HEK293 (cell line): ENCODE results near the gene DMD.

ENCODE experiments used
- CTCF ChIP-seq: fragments of 450-650 bp; formaldehyde crosslinking; IDR thresholded peaks from 2 replicates; pipeline ENCODE4 v1.5.1; 2016; ENCODE audit warnings: missing biosample characterization, missing genetic modification characterization
- MZF1 ChIP-seq: fragments of 450-650 bp; formaldehyde crosslinking; IDR thresholded peaks from 2 replicates; pipeline ENCODE4 v1.5.1; 2017; ENCODE audit warnings: missing biosample characterization, missing genetic modification characterization, borderline replicate concordance
- YY1 ChIP-seq: fragments of 450-650 bp; formaldehyde crosslinking; IDR thresholded peaks from 2 replicates; pipeline ENCODE4 v1.5.1; 2018; ENCODE audit warnings: missing biosample characterization, missing genetic modification characterization
- ZBTB49 ChIP-seq: fragments of 450-650 bp; formaldehyde crosslinking; IDR thresholded peaks from 2 replicates; pipeline ENCODE4 v1.5.1; 2016; ENCODE audit warnings: missing biosample characterization, missing genetic modification characterization, low read depth
- ZFP41 ChIP-seq: fragments of 450-650 bp; formaldehyde crosslinking; IDR thresholded peaks from 2 replicates; pipeline ENCODE4 v1.5.1; 2016; ENCODE audit warnings: missing biosample characterization, missing genetic modification characterization, borderline replicate concordance
- ZNF10 ChIP-seq: fragments of 450-650 bp; formaldehyde crosslinking; IDR thresholded peaks from 2 replicates; pipeline ENCODE4 v1.5.1; 2017; ENCODE audit warnings: missing biosample characterization, missing genetic modification characterization
- ZNF174 ChIP-seq: fragments of 450-650 bp; formaldehyde crosslinking; IDR thresholded peaks from 2 replicates; pipeline ENCODE4 v1.5.0; 2017; ENCODE audit warnings: missing biosample characterization, mild to moderate bottlenecking, missing genetic modification characterization
- ZNF248 ChIP-seq: fragments of 450-650 bp; formaldehyde crosslinking; IDR thresholded peaks from 2 replicates; pipeline ENCODE4 v1.5.1; 2017; ENCODE audit warnings: missing biosample characterization, missing genetic modification characterization
- ZNF274 ChIP-seq, 2 experiments: fragments of 200-500 bp in 1 of 2; fragments of 450-650 bp in 1 of 2; sonication (Bioruptor generic) in 1 of 2; formaldehyde crosslinking in 1 of 2; IDR thresholded peaks; 2 replicates each; pipeline versions ENCODE4 v1.5.1 to v1.6.1; 2014 to 2016; ENCODE audit warnings: borderline replicate concordance in 1 of 2, inconsistent platforms in 1 of 2, low read length in 1 of 2, missing biosample characterization in 1 of 2, missing genetic modification characterization in 1 of 2
- ZNF707 ChIP-seq: fragments of 450-650 bp; formaldehyde crosslinking; IDR thresholded peaks from 2 replicates; pipeline ENCODE4 v1.5.1; 2016; ENCODE audit warnings: missing biosample characterization, missing genetic modification characterization
- TF ChIP-seq, protein P1 (sequence below): fragments of 450-650 bp; formaldehyde crosslinking; IDR thresholded peaks from 2 replicates; pipeline ENCODE4 v1.5.1; 2016; ENCODE audit warnings: missing biosample characterization, missing genetic modification characterization
- TF ChIP-seq, protein P2 (sequence below): fragments of 450-650 bp; formaldehyde crosslinking; IDR thresholded peaks from 2 replicates; pipeline ENCODE4 v1.5.1; 2016; ENCODE audit warnings: missing biosample characterization, missing genetic modification characterization
- TF ChIP-seq, protein P3 (sequence below): fragments of 450-650 bp; formaldehyde crosslinking; IDR thresholded peaks from 2 replicates; pipeline ENCODE4 v1.5.1; 2016; ENCODE audit warnings: missing biosample characterization, missing genetic modification characterization
- TF ChIP-seq, protein P4 (sequence below): fragments of 450-650 bp; formaldehyde crosslinking; IDR thresholded peaks from 2 replicates; pipeline ENCODE4 v1.5.1; 2016; ENCODE audit warnings: missing biosample characterization, missing genetic modification characterization

GRCh38 chrX:31336419-31336818 is 1874.9 kb downstream of the DMD start:
- TF ChIP-seq, protein P1, sequence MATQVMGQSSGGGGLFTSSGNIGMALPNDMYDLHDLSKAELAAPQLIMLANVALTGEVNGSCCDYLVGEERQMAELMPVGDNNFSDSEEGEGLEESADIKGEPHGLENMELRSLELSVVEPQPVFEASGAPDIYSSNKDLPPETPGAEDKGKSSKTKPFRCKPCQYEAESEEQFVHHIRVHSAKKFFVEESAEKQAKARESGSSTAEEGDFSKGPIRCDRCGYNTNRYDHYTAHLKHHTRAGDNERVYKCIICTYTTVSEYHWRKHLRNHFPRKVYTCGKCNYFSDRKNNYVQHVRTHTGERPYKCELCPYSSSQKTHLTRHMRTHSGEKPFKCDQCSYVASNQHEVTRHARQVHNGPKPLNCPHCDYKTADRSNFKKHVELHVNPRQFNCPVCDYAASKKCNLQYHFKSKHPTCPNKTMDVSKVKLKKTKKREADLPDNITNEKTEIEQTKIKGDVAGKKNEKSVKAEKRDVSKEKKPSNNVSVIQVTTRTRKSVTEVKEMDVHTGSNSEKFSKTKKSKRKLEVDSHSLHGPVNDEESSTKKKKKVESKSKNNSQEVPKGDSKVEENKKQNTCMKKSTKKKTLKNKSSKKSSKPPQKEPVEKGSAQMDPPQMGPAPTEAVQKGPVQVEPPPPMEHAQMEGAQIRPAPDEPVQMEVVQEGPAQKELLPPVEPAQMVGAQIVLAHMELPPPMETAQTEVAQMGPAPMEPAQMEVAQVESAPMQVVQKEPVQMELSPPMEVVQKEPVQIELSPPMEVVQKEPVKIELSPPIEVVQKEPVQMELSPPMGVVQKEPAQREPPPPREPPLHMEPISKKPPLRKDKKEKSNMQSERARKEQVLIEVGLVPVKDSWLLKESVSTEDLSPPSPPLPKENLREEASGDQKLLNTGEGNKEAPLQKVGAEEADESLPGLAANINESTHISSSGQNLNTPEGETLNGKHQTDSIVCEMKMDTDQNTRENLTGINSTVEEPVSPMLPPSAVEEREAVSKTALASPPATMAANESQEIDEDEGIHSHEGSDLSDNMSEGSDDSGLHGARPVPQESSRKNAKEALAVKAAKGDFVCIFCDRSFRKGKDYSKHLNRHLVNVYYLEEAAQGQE, result no peak
- no peak for TF ChIP-seq ZNF174 (tag by site-specific recombination)
- TF ChIP-seq CTCF (tag by site-specific recombination), result no peak
- TF ChIP-seq ZNF707 (tag by site-specific recombination), result no peak
- no peak for TF ChIP-seq YY1 (tag by site-specific recombination)
- TF ChIP-seq, protein P2, sequence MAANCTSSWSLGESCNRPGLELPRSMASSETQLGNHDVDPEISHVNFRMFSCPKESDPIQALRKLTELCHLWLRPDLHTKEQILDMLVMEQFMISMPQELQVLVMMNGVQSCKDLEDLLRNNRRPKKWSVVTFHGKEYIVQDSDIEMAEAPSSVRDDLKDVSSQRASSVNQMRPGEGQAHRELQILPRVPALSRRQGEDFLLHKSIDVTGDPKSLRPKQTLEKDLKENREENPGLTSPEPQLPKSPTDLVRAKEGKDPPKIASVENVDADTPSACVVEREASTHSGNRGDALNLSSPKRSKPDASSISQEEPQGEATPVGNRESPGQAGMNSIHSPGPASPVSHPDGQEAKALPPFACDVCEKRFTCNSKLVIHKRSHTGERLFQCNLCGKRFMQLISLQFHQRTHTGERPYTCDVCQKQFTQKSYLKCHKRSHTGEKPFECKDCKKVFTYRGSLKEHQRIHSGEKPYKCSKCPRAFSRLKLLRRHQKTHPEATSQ (tag by site-specific recombination), result no peak
- TF ChIP-seq ZNF10 (tag by site-specific recombination), result no peak
- TF ChIP-seq ZBTB49 (tag by site-specific recombination), result no peak
- no peak for TF ChIP-seq MZF1 (tag by site-specific recombination)
- no peak for TF ChIP-seq ZNF274 (IDR thresholded peaks at IDR 0.05; ENCODE audit: low read length)
- no peak for TF ChIP-seq ZNF274 (tag by site-specific recombination; IDR thresholded peaks at IDR 0.05; ENCODE audit: borderline replicate concordance)
- TF ChIP-seq ZFP41 (tag by site-specific recombination), result no peak
- no peak for TF ChIP-seq ZNF248 (tag by site-specific recombination)
- TF ChIP-seq, protein P3, sequence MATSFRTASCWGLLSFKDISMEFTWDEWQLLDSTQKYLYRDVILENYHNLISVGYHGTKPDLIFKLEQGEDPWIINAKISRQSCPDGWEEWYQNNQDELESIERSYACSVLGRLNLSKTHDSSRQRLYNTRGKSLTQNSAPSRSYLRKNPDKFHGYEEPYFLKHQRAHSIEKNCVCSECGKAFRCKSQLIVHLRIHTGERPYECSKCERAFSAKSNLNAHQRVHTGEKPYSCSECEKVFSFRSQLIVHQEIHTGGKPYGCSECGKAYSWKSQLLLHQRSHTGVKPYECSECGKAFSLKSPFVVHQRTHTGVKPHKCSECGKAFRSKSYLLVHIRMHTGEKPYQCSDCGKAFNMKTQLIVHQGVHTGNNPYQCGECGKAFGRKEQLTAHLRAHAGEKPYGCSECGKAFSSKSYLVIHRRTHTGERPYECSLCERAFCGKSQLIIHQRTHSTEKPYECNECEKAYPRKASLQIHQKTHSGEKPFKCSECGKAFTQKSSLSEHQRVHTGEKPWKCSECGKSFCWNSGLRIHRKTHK (tag by site-specific recombination), result no peak
- TF ChIP-seq, protein P4, sequence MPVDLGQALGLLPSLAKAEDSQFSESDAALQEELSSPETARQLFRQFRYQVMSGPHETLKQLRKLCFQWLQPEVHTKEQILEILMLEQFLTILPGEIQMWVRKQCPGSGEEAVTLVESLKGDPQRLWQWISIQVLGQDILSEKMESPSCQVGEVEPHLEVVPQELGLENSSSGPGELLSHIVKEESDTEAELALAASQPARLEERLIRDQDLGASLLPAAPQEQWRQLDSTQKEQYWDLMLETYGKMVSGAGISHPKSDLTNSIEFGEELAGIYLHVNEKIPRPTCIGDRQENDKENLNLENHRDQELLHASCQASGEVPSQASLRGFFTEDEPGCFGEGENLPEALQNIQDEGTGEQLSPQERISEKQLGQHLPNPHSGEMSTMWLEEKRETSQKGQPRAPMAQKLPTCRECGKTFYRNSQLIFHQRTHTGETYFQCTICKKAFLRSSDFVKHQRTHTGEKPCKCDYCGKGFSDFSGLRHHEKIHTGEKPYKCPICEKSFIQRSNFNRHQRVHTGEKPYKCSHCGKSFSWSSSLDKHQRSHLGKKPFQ (tag by site-specific recombination), result no peak
